Measurements from ENCODE around the gene PSKH1. TPM values are rescaled to one million over a fixed set of nuclear protein-coding genes. Genes with fewer than 3 reads are reported as not detected.

Gene PSKH1
- total RNA-seq, 3 donors from 2014 or later: 10.4 to 14.6 (median 10.9) TPM

- Mint-ChIP-seq H3K4me3 (no peak overlapping the region), H3K27me3 (ENCODE audit: low read depth) (no peaks in the 10 kb centered on the region), H3K36me3 (ENCODE audit: insufficient read depth) (peaks cover 30% of the 10 kb centered on the region), H3K4me1 (ENCODE audit: low read depth) (peaks cover 34% of the 10 kb centered on the region), H3K9me3 (no peaks in the 10 kb centered on the region)
- DNase-seq: no peak
- ATAC-seq: no peak
Measured at GRCh38 chr16:67877064-67877463, 16.0 kb upstream of the PSKH1 start.

GRCh38 chr16:67878232-67878631 lies 14.8 kb upstream of the PSKH1 start:
- H3K27me3 Mint-ChIP-seq (ENCODE audit: low read depth): no peaks in the 10 kb centered on the region
- no peak for DNase-seq
- no peak for ATAC-seq
- H3K36me3 Mint-ChIP-seq (ENCODE audit: insufficient read depth): peaks cover 30% of the 10 kb centered on the region
- H3K4me1 Mint-ChIP-seq (ENCODE audit: low read depth): peaks cover 27% of the 10 kb centered on the region
- H3K4me3 Mint-ChIP-seq: no peak overlapping the region
- no peaks in the 10 kb centered on the region for H3K9me3 Mint-ChIP-seq

- Mint-ChIP-seq H3K9me3 (no peaks in the 10 kb centered on the region), H3K4me1 (ENCODE audit: low read depth) (peaks cover 25% of the 10 kb centered on the region), H3K36me3 (ENCODE audit: insufficient read depth) (peaks cover 35% of the 10 kb centered on the region), H3K27me3 (ENCODE audit: low read depth) (no peaks in the 10 kb centered on the region), H3K4me3 (no peak overlapping the region)
- ATAC-seq: no peak
- DNase-seq: no peak
Measured at GRCh38 chr16:67878846-67879245, 14.2 kb upstream of the PSKH1 start.

GRCh38 chr16:67879462-67879861 lies 13.6 kb upstream of the PSKH1 start:
- H3K9me3 Mint-ChIP-seq: no peaks in the 10 kb centered on the region
- no peaks in the 10 kb centered on the region for H3K27me3 Mint-ChIP-seq (ENCODE audit: low read depth)
- H3K4me3 Mint-ChIP-seq: no peak overlapping the region
- ATAC-seq (no peak), DNase-seq (no peak)
- peaks cover 19% of the 10 kb centered on the region for H3K4me1 Mint-ChIP-seq (ENCODE audit: low read depth)
- H3K36me3 Mint-ChIP-seq (ENCODE audit: insufficient read depth): peaks cover 37% of the 10 kb centered on the region

GRCh38 chr16:67879936-67880335 lies 13.1 kb upstream of the PSKH1 start:
- Mint-ChIP-seq H3K27me3 (ENCODE audit: low read depth) (no peaks in the 10 kb centered on the region), H3K4me1 (ENCODE audit: low read depth) (peaks cover 14% of the 10 kb centered on the region), H3K36me3 (ENCODE audit: insufficient read depth) (peaks cover 38% of the 10 kb centered on the region), H3K4me3 (no peak overlapping the region), H3K9me3 (no peaks in the 10 kb centered on the region)
- ATAC-seq: no peak
- no peak for DNase-seq

GRCh38 chr16:67880584-67880983 lies 12.5 kb upstream of the PSKH1 start:
- no peak overlapping the region for H3K4me3 Mint-ChIP-seq
- no peak for DNase-seq
- H3K27me3 Mint-ChIP-seq (ENCODE audit: low read depth): no peaks in the 10 kb centered on the region
- ATAC-seq: no peak
- peaks cover 7% of the 10 kb centered on the region for H3K4me1 Mint-ChIP-seq (ENCODE audit: low read depth)
- H3K9me3 Mint-ChIP-seq: no peaks in the 10 kb centered on the region
- peaks cover 33% of the 10 kb centered on the region for H3K36me3 Mint-ChIP-seq (ENCODE audit: insufficient read depth)

GRCh38 chr16:67881621-67882161 lies 11.4 kb upstream of the PSKH1 start:
- no peaks in the 10 kb centered on the region for H3K4me1 Mint-ChIP-seq (ENCODE audit: low read depth)
- H3K27me3 Mint-ChIP-seq (ENCODE audit: low read depth): no peaks in the 10 kb centered on the region
- no peak overlapping the region for H3K4me3 Mint-ChIP-seq
- ATAC-seq: no peak
- no peaks in the 10 kb centered on the region for H3K9me3 Mint-ChIP-seq
- H3K36me3 Mint-ChIP-seq (ENCODE audit: insufficient read depth): peaks cover 34% of the 10 kb centered on the region
- DNase-seq: no peak

GRCh38 chr16:67882374-67883145 lies 10.5 kb upstream of the PSKH1 start:
- no peak for DNase-seq
- Mint-ChIP-seq H3K36me3 (ENCODE audit: insufficient read depth) (peaks cover 32% of the 10 kb centered on the region), H3K27me3 (ENCODE audit: low read depth) (no peaks in the 10 kb centered on the region), H3K4me1 (ENCODE audit: low read depth) (no peaks in the 10 kb centered on the region), H3K9me3 (no peaks in the 10 kb centered on the region), H3K4me3 (no peak overlapping the region)
- no peak for ATAC-seq

- Mint-ChIP-seq H3K9me3 (no peaks in the 10 kb centered on the region), H3K4me1 (ENCODE audit: low read depth) (no peaks in the 10 kb centered on the region), H3K36me3 (ENCODE audit: insufficient read depth) (peaks cover 26% of the 10 kb centered on the region), H3K4me3 (no peak overlapping the region), H3K27me3 (ENCODE audit: low read depth) (no peaks in the 10 kb centered on the region)
- ATAC-seq (peak; percentile 15 to 21), DNase-seq (no peak)
Measured at GRCh38 chr16:67883146-67883871, 9.7 kb upstream of the PSKH1 start.

- no peaks in the 10 kb centered on the region for H3K9me3 Mint-ChIP-seq
- no peaks in the 10 kb centered on the region for H3K4me1 Mint-ChIP-seq (ENCODE audit: low read depth)
- no peak overlapping the region for H3K4me3 Mint-ChIP-seq
- H3K27me3 Mint-ChIP-seq (ENCODE audit: low read depth): no peaks in the 10 kb centered on the region
- ATAC-seq: peak; percentile 82 to 88
- H3K36me3 Mint-ChIP-seq (ENCODE audit: insufficient read depth): peaks cover 26% of the 10 kb centered on the region
- DNase-seq: peak; percentile 74
Measured at GRCh38 chr16:67883872-67884261, 9.2 kb upstream of the PSKH1 start.

GRCh38 chr16:67884684-67885083 lies 8.4 kb upstream of the PSKH1 start, which contains the start of gene NRN1L:
TSS of gene NRN1L (plus strand) at chr16:67884885. CDS start at chr16:67884904, 19 bp downstream.
- H3K9me3 Mint-ChIP-seq: no peaks in the 10 kb centered on the region
- H3K4me1 Mint-ChIP-seq (ENCODE audit: low read depth): no peaks in the 10 kb centered on the region
- no peak for DNase-seq
- peaks cover 20% of the 10 kb centered on the region for H3K36me3 Mint-ChIP-seq (ENCODE audit: insufficient read depth)
- H3K27me3 Mint-ChIP-seq (ENCODE audit: low read depth): no peaks in the 10 kb centered on the region
- no peak for ATAC-seq
- no peak within 1 kb of the TSS for H3K4me3 Mint-ChIP-seq

GRCh38 chr16:67885545-67885944 lies 7.5 kb upstream of the PSKH1 start:
- Mint-ChIP-seq H3K4me3 (no peak overlapping the region), H3K9me3 (no peaks in the 10 kb centered on the region), H3K4me1 (ENCODE audit: low read depth) (no peaks in the 10 kb centered on the region), H3K27me3 (ENCODE audit: low read depth) (no peaks in the 10 kb centered on the region), H3K36me3 (ENCODE audit: insufficient read depth) (peaks cover 16% of the 10 kb centered on the region)
- ATAC-seq: no peak
- no peak for DNase-seq

- Mint-ChIP-seq H3K9me3 (no peaks in the 10 kb centered on the region), H3K4me1 (ENCODE audit: low read depth) (no peaks in the 10 kb centered on the region), H3K4me3 (no peak overlapping the region), H3K36me3 (ENCODE audit: insufficient read depth) (peaks cover 16% of the 10 kb centered on the region), H3K27me3 (ENCODE audit: low read depth) (no peaks in the 10 kb centered on the region)
- ATAC-seq (no peak), DNase-seq (no peak)
Measured at GRCh38 chr16:67885976-67886375, 7.1 kb upstream of the PSKH1 start.

GRCh38 chr16:67886387-67886786 lies 6.7 kb upstream of the PSKH1 start:
- Mint-ChIP-seq H3K4me3 (no peak overlapping the region), H3K4me1 (ENCODE audit: low read depth) (no peaks in the 10 kb centered on the region), H3K27me3 (ENCODE audit: low read depth) (no peaks in the 10 kb centered on the region), H3K9me3 (no peaks in the 10 kb centered on the region), H3K36me3 (ENCODE audit: insufficient read depth) (peaks cover 16% of the 10 kb centered on the region)
- ATAC-seq: no peak
- no peak for DNase-seq

GRCh38 chr16:67888331-67888730 lies 4.7 kb upstream of the PSKH1 start:
- H3K9me3 Mint-ChIP-seq: no peaks in the 10 kb centered on the region

More at GRCh38 chr16:67888331-67888730, 4.7 kb upstream of the PSKH1 start:
- H3K27me3 Mint-ChIP-seq (ENCODE audit: low read depth): no peaks in the 10 kb centered on the region
- DNase-seq: no peak
- no peak overlapping the region for H3K4me3 Mint-ChIP-seq
- H3K4me1 Mint-ChIP-seq (ENCODE audit: low read depth): peaks cover 7% of the 10 kb centered on the region
- ATAC-seq: no peak
- H3K36me3 Mint-ChIP-seq (ENCODE audit: insufficient read depth): peaks cover 10% of the 10 kb centered on the region

All from activated T-cell treated with anti-CD3 and anti-CD28 coated beads, Interleukin-2, amount 50 U/mL, for 4 hours (primary cell).